Measurements from ENCODE around the gene NPAS4. TPM values are rescaled to one million over a fixed set of nuclear protein-coding genes. Genes with fewer than 3 reads are reported as not detected.

Gene NPAS4
- total RNA-seq, 1 donor from 2014 or later, result not detected

DNA sequence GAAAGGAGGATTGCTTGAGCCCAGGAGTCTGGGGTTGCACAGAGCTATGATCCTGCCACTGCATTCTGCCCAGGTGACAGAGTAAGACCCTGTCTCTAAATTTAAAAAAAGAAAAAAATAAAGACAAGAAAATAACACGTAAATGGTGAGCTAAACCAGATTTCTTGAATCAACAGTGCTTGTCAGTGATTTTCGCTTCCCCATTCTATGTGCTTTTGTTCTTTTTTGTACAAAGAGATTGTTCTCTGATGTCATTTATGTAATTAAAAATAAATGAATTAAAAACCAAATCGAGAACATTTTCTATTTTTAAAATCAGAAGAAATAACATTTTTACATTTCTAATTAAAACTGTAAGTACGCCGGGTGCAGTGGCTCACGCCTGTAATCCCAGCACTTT is 29.5 kb upstream of the NPAS4 start:
- H3K27me3 ChIP-seq, result peaks cover 8% of the 10 kb centered on the region
- Mint-ChIP-seq H3K27ac (no peak overlapping the region), H3K9me3 (no peaks in the 10 kb centered on the region), H3K4me3 (no peak overlapping the region), H3K27me3 (ENCODE audit: insufficient read depth, low read depth) (peaks cover 5% of the 10 kb centered on the region), H3K4me1 (peaks cover under 1% of the 10 kb centered on the region), H3K36me3 (no peaks in the 10 kb centered on the region)
- H3K9me3 ChIP-seq (ENCODE audit: low read depth), result no peaks in the 10 kb centered on the region
- H3K4me3 ChIP-seq, result no peak overlapping the region
- DNase-seq (ENCODE audit: low spot score), result no peak
- H3K36me3 ChIP-seq, result no peaks in the 10 kb centered on the region
- no peaks in the 10 kb centered on the region for H3K79me2 ChIP-seq (ENCODE audit: low read depth)
- H3K4me1 ChIP-seq, result no peaks in the 10 kb centered on the region
- H3K27ac ChIP-seq, result no peak overlapping the region
- no peak overlapping the region for H2AFZ ChIP-seq (replicated peaks)
- no peaks in the 10 kb centered on the region for H4K20me1 ChIP-seq (ENCODE audit: low read depth)
- TF ChIP-seq, protein P1, sequence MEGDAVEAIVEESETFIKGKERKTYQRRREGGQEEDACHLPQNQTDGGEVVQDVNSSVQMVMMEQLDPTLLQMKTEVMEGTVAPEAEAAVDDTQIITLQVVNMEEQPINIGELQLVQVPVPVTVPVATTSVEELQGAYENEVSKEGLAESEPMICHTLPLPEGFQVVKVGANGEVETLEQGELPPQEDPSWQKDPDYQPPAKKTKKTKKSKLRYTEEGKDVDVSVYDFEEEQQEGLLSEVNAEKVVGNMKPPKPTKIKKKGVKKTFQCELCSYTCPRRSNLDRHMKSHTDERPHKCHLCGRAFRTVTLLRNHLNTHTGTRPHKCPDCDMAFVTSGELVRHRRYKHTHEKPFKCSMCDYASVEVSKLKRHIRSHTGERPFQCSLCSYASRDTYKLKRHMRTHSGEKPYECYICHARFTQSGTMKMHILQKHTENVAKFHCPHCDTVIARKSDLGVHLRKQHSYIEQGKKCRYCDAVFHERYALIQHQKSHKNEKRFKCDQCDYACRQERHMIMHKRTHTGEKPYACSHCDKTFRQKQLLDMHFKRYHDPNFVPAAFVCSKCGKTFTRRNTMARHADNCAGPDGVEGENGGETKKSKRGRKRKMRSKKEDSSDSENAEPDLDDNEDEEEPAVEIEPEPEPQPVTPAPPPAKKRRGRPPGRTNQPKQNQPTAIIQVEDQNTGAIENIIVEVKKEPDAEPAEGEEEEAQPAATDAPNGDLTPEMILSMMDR (IDR thresholded peaks at IDR 0.05), result no peak
- TF ChIP-seq EZH2phosphoT487 (IDR thresholded peaks at IDR 0.05) (no peak), EZH2 (IDR thresholded peaks at IDR 0.05) (no peak)
- no peaks in the 10 kb centered on the region for H3F3A ChIP-seq (ENCODE audit: low read depth)
- no peak overlapping the region for H3K4me2 ChIP-seq
- H3K9ac ChIP-seq, result no peak overlapping the region

DNA sequence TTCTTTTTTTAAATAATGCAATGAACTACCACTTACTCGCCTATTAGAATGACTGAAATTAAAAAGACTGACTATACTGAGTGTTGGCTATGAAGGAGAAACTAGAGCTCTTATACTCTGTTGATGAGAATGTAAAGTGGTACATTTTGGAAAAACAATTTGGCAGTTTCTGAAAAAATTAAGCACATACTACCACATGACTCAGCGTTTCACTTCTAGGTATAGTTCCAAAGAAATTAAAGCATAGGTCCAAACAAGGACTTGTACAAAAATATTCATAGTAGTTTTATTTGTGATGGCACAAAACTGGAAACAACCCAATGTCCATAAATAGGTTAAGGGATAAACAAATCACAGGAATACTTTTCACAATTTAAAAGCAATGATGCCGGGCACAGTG is 26.9 kb upstream of the NPAS4 start:
- no peak overlapping the region for H3K27ac ChIP-seq
- H3K9me3 Mint-ChIP-seq, result no peaks in the 10 kb centered on the region
- H3K36me3 ChIP-seq, result no peaks in the 10 kb centered on the region
- no peak overlapping the region for H3K4me2 ChIP-seq
- no peaks in the 10 kb centered on the region for H3K79me2 ChIP-seq (ENCODE audit: low read depth)
- H3K27me3 Mint-ChIP-seq (ENCODE audit: insufficient read depth, low read depth), result peaks cover 4% of the 10 kb centered on the region
- H3K4me1 Mint-ChIP-seq, result no peaks in the 10 kb centered on the region
- no peak overlapping the region for H3K4me3 Mint-ChIP-seq
- TF ChIP-seq EZH2 (IDR thresholded peaks at IDR 0.05), result no peak
- TF ChIP-seq EZH2phosphoT487 (IDR thresholded peaks at IDR 0.05), result no peak
- TF ChIP-seq, protein P1 (IDR thresholded peaks at IDR 0.05), result no peak
- no peaks in the 10 kb centered on the region for H4K20me1 ChIP-seq (ENCODE audit: low read depth)
- DNase-seq (ENCODE audit: low spot score), result no peak
- no peak overlapping the region for H3K4me3 ChIP-seq
- H2AFZ ChIP-seq (replicated peaks), result no peak overlapping the region
- no peak overlapping the region for H3K9ac ChIP-seq
- no peaks in the 10 kb centered on the region for H3K36me3 Mint-ChIP-seq
- H3K27ac Mint-ChIP-seq, result no peak overlapping the region
- H3K4me1 ChIP-seq, result no peaks in the 10 kb centered on the region
- H3F3A ChIP-seq (ENCODE audit: low read depth), result no peaks in the 10 kb centered on the region
- no peaks in the 10 kb centered on the region for H3K27me3 ChIP-seq
- no peaks in the 10 kb centered on the region for H3K9me3 ChIP-seq (ENCODE audit: low read depth)

DNA sequence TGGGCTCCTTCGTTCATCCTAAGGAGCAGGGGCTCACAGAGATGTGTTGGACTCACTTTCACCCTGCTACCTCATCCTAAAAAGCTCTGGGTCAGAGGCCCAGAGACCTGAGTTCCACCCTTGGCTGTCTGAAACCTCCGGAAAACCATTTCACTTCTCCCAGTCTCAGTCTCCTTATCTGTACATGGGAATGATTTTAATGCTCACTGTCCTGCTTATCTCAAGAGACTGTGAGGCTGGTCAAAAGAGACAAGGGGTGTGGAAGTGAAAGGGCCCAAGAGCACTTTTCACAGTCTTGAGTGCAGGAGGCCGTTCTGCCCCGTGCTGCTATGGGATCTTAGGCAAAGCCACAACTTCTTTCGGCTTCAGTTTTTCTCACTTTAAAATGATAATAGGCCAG is 13.2 kb upstream of the NPAS4 start:
- H3K4me2 ChIP-seq, result no peak overlapping the region
- no peaks in the 10 kb centered on the region for H3K79me2 ChIP-seq (ENCODE audit: low read depth)
- peaks cover 3% of the 10 kb centered on the region for H3K4me1 ChIP-seq
- DNase-seq (ENCODE audit: low spot score), result no peak
- H3K36me3 Mint-ChIP-seq, result no peaks in the 10 kb centered on the region
- H3K9ac ChIP-seq, result no peak overlapping the region
- H3K9me3 Mint-ChIP-seq, result no peaks in the 10 kb centered on the region
- peaks cover 40% of the 10 kb centered on the region for H3K27me3 ChIP-seq
- no peak for TF ChIP-seq EZH2 (IDR thresholded peaks at IDR 0.05)
- TF ChIP-seq, protein P1 (IDR thresholded peaks at IDR 0.05), result no peak
- TF ChIP-seq EZH2phosphoT487 (IDR thresholded peaks at IDR 0.05), result no peak
- no peaks in the 10 kb centered on the region for H3F3A ChIP-seq (ENCODE audit: low read depth)
- peaks cover 14% of the 10 kb centered on the region for H3K27me3 Mint-ChIP-seq (ENCODE audit: insufficient read depth, low read depth)
- peaks cover 16% of the 10 kb centered on the region for H3K4me1 Mint-ChIP-seq
- no peaks in the 10 kb centered on the region for H3K36me3 ChIP-seq
- no peak overlapping the region for H2AFZ ChIP-seq (replicated peaks)
- H3K4me3 ChIP-seq, result no peak overlapping the region
- no peaks in the 10 kb centered on the region for H3K9me3 ChIP-seq (ENCODE audit: low read depth)
- H3K27ac ChIP-seq, result no peak overlapping the region
- H4K20me1 ChIP-seq (ENCODE audit: low read depth), result no peaks in the 10 kb centered on the region
- H3K27ac Mint-ChIP-seq, result no peak overlapping the region
- no peak overlapping the region for H3K4me3 Mint-ChIP-seq

All from neural progenitor cell (in vitro differentiated cells).